K562 (cell line): ENCODE data around the gene FANCG. TPM values are rescaled to one million over a fixed set of nuclear protein-coding genes. Genes with fewer than 3 reads are reported as not detected.

Source experiments
- ATAC-seq: fragments of 200-7000 bp; cut with Tn5 transposase; 3 replicates; pipeline ENCODE4 v1.9.1; 2020; ENCODE audit warnings: moderate library complexity
- BruUV-seq: library from RNA; stranded (reverse); fragments of 400-500 nt; replicated peaks from 2 replicates; lab custom pipeline; 2021; lab: Mats Ljungman, UMichigan
- CTCF ChIA-PET: fragments of 300-600 bp; formaldehyde crosslinking; extraction: SDS; loops from one replicate; lab custom pipeline; 2021; ENCODE audit warnings: low intra/inter-chr PET ratio; lab: Yijun Ruan, JAX
- POLR2A ChIA-PET: fragments of 300-600, 350-650 bp; sonication (Branson Sonifier 250); formaldehyde crosslinking; extraction: SDS; loops from one replicate; lab custom pipeline; 2021; ENCODE audit warnings: antibody characterized with exemption, inconsistent platforms; lab: Yijun Ruan, JAX
- DNase-seq, 4 experiments: peaks; one replicate each; pipeline versions ENCODE4 v3.0.0 to v3.0.0-alpha.2; 2011 to 2018; ENCODE audit warnings: low spot score in 3 of 4, mixed read lengths in 3 of 4; ENCODE audit errors: extremely low read depth in 1 of 4
- FAIRE-seq: peaks from 2 replicates; lab custom pipeline; 2011; peaks lifted over from hg19 to GRCh38; lab: Jason Lieb, UNC
- H2AFZ ChIP-seq: 2 replicates; pipeline ENCODE4 v1.6.0; 2011; ENCODE audit warnings: low read depth, low read length, control low read depth, inconsistent platforms
- H3K27ac ChIP-seq: fragments of 200-600 bp; 3 replicates; pipeline ENCODE4 v1.8.0; 2011; ENCODE audit warnings: low read depth, mild to moderate bottlenecking, control low read depth, inconsistent platforms, low read length, moderate library complexity, mixed read lengths; ENCODE audit errors: extremely low read depth
- H3K27me3 ChIP-seq, 2 experiments: fragments of 300-600 bp in 1 of 2; 2 replicates in 1 of 2; 3 replicates in 1 of 2; pipeline versions ENCODE4 v1.6.0 to v1.8.0; 2011; ENCODE audit warnings: inconsistent platforms in 2 of 2, low read length in 2 of 2, mild to moderate bottlenecking in 1 of 2, mixed read lengths in 1 of 2, moderate library complexity in 1 of 2; ENCODE audit not compliant: control insufficient read depth in 2 of 2, insufficient read depth in 2 of 2
- H3K36me3 ChIP-seq: fragments of 300-600 bp; 3 replicates; pipeline ENCODE4 v1.8.0; 2011; ENCODE audit warnings: mild to moderate bottlenecking, low read length, inconsistent platforms; ENCODE audit not compliant: control insufficient read depth, insufficient read depth
- H3K4me1 ChIP-seq, 2 experiments: fragments of 200-600 bp in 1 of 2; replicated peaks in 1 of 2; 2 replicates in 1 of 2; 3 replicates in 1 of 2; pipeline versions ENCODE4 v1.5.1 to v1.8.0; 2011; ENCODE audit warnings: inconsistent platforms in 2 of 2, low read length in 2 of 2, mild to moderate bottlenecking in 1 of 2, mixed read lengths in 1 of 2, moderate library complexity in 1 of 2; ENCODE audit not compliant: control insufficient read depth in 2 of 2, insufficient read depth in 2 of 2
- H3K4me2 ChIP-seq: 2 replicates; pipeline ENCODE4 v1.6.1; 2011; ENCODE audit warnings: low read length, control low read depth, inconsistent platforms, mixed read lengths; ENCODE audit not compliant: insufficient read depth
- H3K4me3 ChIP-seq: fragments of 200-600 bp; sonication (generic), shearing (Covaris generic); 2 replicates; pipeline ENCODE4 v1.5.1; 2016; ENCODE audit warnings: control low read depth, inconsistent platforms
- H3K79me2 ChIP-seq: fragments of 200-600 bp; 3 replicates; pipeline ENCODE4 v1.8.0; 2011; ENCODE audit warnings: low read length, inconsistent platforms; ENCODE audit not compliant: control insufficient read depth, insufficient read depth
- H3K9ac ChIP-seq, 2 experiments: 2 replicates each; pipeline versions ENCODE4 v1.6.0 to v1.6.1; 2011; ENCODE audit warnings: low read depth in 2 of 2, low read length in 2 of 2, control low read depth in 1 of 2, inconsistent platforms in 1 of 2, mild to moderate bottlenecking in 1 of 2, mixed read lengths in 1 of 2; ENCODE audit not compliant: insufficient read depth in 1 of 2
- H3K9me1 ChIP-seq: one replicate; pipeline ENCODE4 v1.6.0; 2011; ENCODE audit warnings: inconsistent platforms, mild to moderate bottlenecking, low read length, moderate library complexity; ENCODE audit not compliant: control insufficient read depth, insufficient read depth
- H3K9me3 ChIP-seq: replicated peaks from 2 replicates; pipeline ENCODE4 v1.5.1; 2011; ENCODE audit warnings: low read depth, low read length, inconsistent platforms; ENCODE audit not compliant: control insufficient read depth, insufficient read depth
- H4K20me1 ChIP-seq: replicated peaks from 2 replicates; pipeline ENCODE4 v1.6.1; 2011; ENCODE audit warnings: low read length, inconsistent platforms, mixed read lengths; ENCODE audit not compliant: control insufficient read depth, insufficient read depth
- BCLAF1 ChIP-seq, 2 experiments: fragments of 450-650 bp in 1 of 2; IDR thresholded peaks; 2 replicates each; pipeline ENCODE4 v1.6.1; 2011 to 2017; ENCODE audit warnings: low read depth in 2 of 2, antibody characterized with exemption in 1 of 2, borderline replicate concordance in 1 of 2, low read length in 1 of 2, mild to moderate bottlenecking in 1 of 2, mixed read lengths in 1 of 2; ENCODE audit not compliant: control insufficient read depth in 1 of 2
- BMI1 ChIP-seq: fragments of 150-350 bp; IDR thresholded peaks from 2 replicates; pipeline ENCODE4 v1.6.1; 2014; ENCODE audit warnings: low read length
- ETV6 ChIP-seq, 3 experiments: fragments of 150-350 bp in 1 of 3; sonication (generic) in 1 of 3; formaldehyde crosslinking in 1 of 3; IDR thresholded peaks; 2 replicates each; pipeline versions ENCODE4 v1.6.1 to v1.8.0; 2014 to 2022; ENCODE audit warnings: borderline replicate concordance in 2 of 3, low read depth in 2 of 3, antibody characterized with exemption in 1 of 3, low read length in 1 of 3, mild to moderate bottlenecking in 1 of 3, missing genetic modification reagents in 1 of 3
- FIP1L1 ChIP-seq: fragments of 200-400 bp; formaldehyde crosslinking; IDR thresholded peaks from 2 replicates; pipeline ENCODE4 v1.6.1; 2018; ENCODE audit warnings: mild to moderate bottlenecking, low read depth, low read length; ENCODE audit not compliant: poor library complexity, severe bottlenecking
- HDAC8 ChIP-seq: fragments of 450-650 bp; IDR thresholded peaks from 2 replicates; pipeline ENCODE4 v1.6.1; 2016; ENCODE audit warnings: mild to moderate bottlenecking, missing genetic modification characterization, moderate library complexity, missing compliant biosample characterization
- SETDB1 ChIP-seq: IDR thresholded peaks from one replicate; pipeline ENCODE4 v1.6.1; 2012; ENCODE audit warnings: low read length, control low read depth, inconsistent platforms
- SMARCC2 ChIP-seq: fragments of 450-650 bp; IDR thresholded peaks from 2 replicates; pipeline ENCODE4 v1.6.1; 2017; ENCODE audit warnings: antibody characterized with exemption, moderate library complexity, mild to moderate bottlenecking, low read depth
- SRSF1 ChIP-seq: fragments of 200-400 bp; formaldehyde crosslinking; IDR thresholded peaks from 2 replicates; pipeline ENCODE4 v1.6.1; 2017; ENCODE audit warnings: mild to moderate bottlenecking, low read depth, low read length, moderate library complexity
- STAT6 ChIP-seq: sonication (generic); formaldehyde crosslinking; IDR thresholded peaks from 2 replicates; pipeline ENCODE4 v1.8.1; 2023; ENCODE audit warnings: mild to moderate bottlenecking, missing genetic modification reagents
- TCF7L2 ChIP-seq: fragments of 150-350 bp; IDR thresholded peaks from 2 replicates; pipeline ENCODE4 v1.6.1; 2016; ENCODE audit warnings: low read depth, mild to moderate bottlenecking, low read length, moderate library complexity
- TSC22D4 ChIP-seq: fragments of 450-650 bp; IDR thresholded peaks from 2 replicates; pipeline ENCODE4 v1.6.1; 2016; ENCODE audit warnings: missing genetic modification characterization, missing biosample characterization, control low read depth
- XRCC4 ChIP-seq: IDR thresholded peaks from one replicate; pipeline ENCODE4 v1.6.1; 2011; ENCODE audit not compliant: insufficient read depth, insufficient read length; ENCODE audit errors: extremely low read depth
- ZFP36 ChIP-seq: fragments of 150-350 bp; IDR thresholded peaks from 2 replicates; pipeline ENCODE4 v1.6.1; 2018; ENCODE audit warnings: low read length, low read depth; ENCODE audit not compliant: partially characterized antibody
- ZNF311 ChIP-seq: fragments of 250-450 bp; sonication (Bioruptor Pico); IDR thresholded peaks from 2 replicates; pipeline ENCODE4 v1.4.0; 2020; ENCODE audit warnings: mild to moderate bottlenecking, moderate library complexity
- ZSCAN29 ChIP-seq: fragments of 450-650 bp; IDR thresholded peaks from 2 replicates; pipeline ENCODE4 v1.6.1; 2017
- WGBS: fragments of 100-300 bp; shearing (Covaris generic); methylation state at CpG from one replicate; pipeline ENCODE4 v1.1.6; 2016; ENCODE audit warnings: low coverage, mixed read lengths; ENCODE audit not compliant: insufficient coverage; ENCODE audit errors: missing lambda C conversion rate; 5-methylcytosine and 5-hydroxymethylcytosine counted together
- in situ Hi-C: fragments of 300-500 bp; cut with MboI; formaldehyde crosslinking; loops from 4 replicates; pipeline ENCODE4 v1.15.0; 2018; ENCODE audit warnings: inconsistent platforms, mixed read lengths
- intact Hi-C: fragments of 100-400 bp; cut with micrococcal nuclease; formaldehyde crosslinking; loops from 2 replicates; pipeline ENCODE4 v1.14.2; 2022
- polyA plus RNA-seq, 8 experiments: library from polyadenylated mRNA; depleted of rRNA in 4 of 8; stranded (reverse) in 5 of 8; unstranded in 3 of 8; fragments of >200 nt; fragmentation: Nextera tagmentation in 2 of 8; fragmentation: Illumina TruSeq in 1 of 8; extraction: Ambion mirVana in 2 of 8; extraction: Trizol in 1 of 8; gene quantifications; 2 replicates each; pipeline versions ENCODE4 v1.2.1 to v1.2.3, GENCODE V29; 2011 to 2014; ENCODE audit warnings: inconsistent platforms in 1 of 8, missing spikeins in 1 of 8
- total RNA-seq, 7 experiments: library from RNA; depleted of rRNA in 6 of 7; stranded (reverse); fragments of >200 nt in 6 of 7; fragmentation: Illumina TruSeq in 2 of 7; extraction: Trizol in 2 of 7; gene quantifications; 2 replicates each; pipeline versions ENCODE4 v1.2.1 to v1.2.3, GENCODE V29; 2011 to 2021; ENCODE audit warnings: low replicate concordance in 1 of 7

FANCG gene
- total and polyA plus RNA-seq, 9 of the 15 experiments (the other 6 are each of a cell fraction or from before 2014, with no cell fraction given) = 7.5 to 43.9 (median 31.0) TPM

- TF ChIP-seq BCLAF1 (IDR thresholded peaks at IDR 0.05; ENCODE audit: borderline replicate concordance in 1 of 2, control insufficient read depth in 1 of 2, low read depth in 2 of 2, low read length in 1 of 2) (no peak), TSC22D4 (no peak)
Observed at GRCh38 chr9:35060548-35061207, 19.1 kb downstream of the FANCG start (continued).

- H3K9me1 ChIP-seq = no peaks in the 10 kb centered on the region
- no peak for ATAC-seq
- H3K4me1 ChIP-seq = no peaks in the 10 kb centered on the region
- no peak overlapping the region for H3K4me2 ChIP-seq
- in situ Hi-C loops (no loop called here), intact Hi-C loops (no loop called here)
- no peak overlapping the region for H3K4me3 ChIP-seq
- BruUV-seq = no TSS peak
- H3K36me3 ChIP-seq = peaks cover 91% of the 10 kb centered on the region
- ChIA-PET CTCF (no interaction called here), POLR2A (interaction anchor here (0.9 to 4.9 kb wide), 4 partner anchors 8 to 31 kb away, joined by 3 to 32 read pairs (median 18); partner anchors contain the start of gene VCP)
- 90% methylated on average over 7 of the region's 10 CpGs for WGBS
- FAIRE-seq = no peak
- H3K9ac ChIP-seq = no peak overlapping the region
- H3K27ac ChIP-seq = no peak overlapping the region
- H3K79me2 ChIP-seq = no peaks in the 10 kb centered on the region
- H4K20me1 ChIP-seq = no peaks in the 10 kb centered on the region
- no peaks in the 10 kb centered on the region for H3K9me3 ChIP-seq
- no peaks in the 10 kb centered on the region for H3K27me3 ChIP-seq
- no peak for DNase-seq
- H2AFZ ChIP-seq = no peak overlapping the region
- TF ChIP-seq TCF7L2 (no peak), SETDB1 (no peak), STAT6 (CRISPR knock-in tag) (no peak), BMI1 (no peak), ETV6 (IDR thresholded peaks at IDR 0.05; ENCODE audit: borderline replicate concordance in 1 of 2, low read depth in 2 of 2, low read length in 1 of 2) (no peak), ETV6 (CRISPR knock-in tag; IDR thresholded peaks at IDR 0.05; ENCODE audit: borderline replicate concordance) (no peak), ZNF311 (CRISPR knock-in tag) (no peak), SRSF1 (no peak), ZSCAN29 (no peak), FIP1L1 (no peak), HDAC8 (no peak), XRCC4 (no peak), ZFP36 (no peak), SMARCC2 (no peak)
Observed at GRCh38 chr9:35059438-35059837, 20.3 kb downstream of the FANCG start.
